ENCODE results near the gene TCEA2. TPM values are rescaled to one million over a fixed set of nuclear protein-coding genes. Genes with fewer than 3 reads are reported as not detected.
"Not testable (repeated sequence)": the region's sequence is repeated elsewhere in the genome, so short reads cannot be mapped to it uniquely, and the experiment has no call there.

Gene TCEA2
- total RNA-seq, 1 experiment from 2014 or later: 41.1 TPM

DNA sequence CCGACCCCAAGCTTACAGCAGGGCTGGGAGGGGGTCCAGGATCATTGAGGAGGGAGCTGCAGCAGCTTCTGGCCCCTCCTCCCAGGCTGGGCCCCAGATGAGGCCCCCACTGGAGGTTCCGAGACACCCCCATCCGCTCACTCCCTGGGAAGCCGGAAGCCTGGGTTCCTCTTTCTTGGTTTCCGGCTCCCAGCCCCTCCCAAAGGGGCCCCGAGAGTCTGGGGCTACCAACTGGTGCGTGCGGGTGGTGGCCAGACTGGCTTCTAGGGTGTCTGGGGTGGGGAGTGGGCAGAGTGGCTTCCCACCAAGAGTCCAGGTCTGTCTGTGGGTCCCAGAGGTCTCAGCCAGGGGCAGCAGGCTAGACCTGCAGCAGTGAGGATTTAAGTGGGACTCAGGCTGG lies 14.1 kb downstream of the TCEA2 start:
- DNase-seq (ENCODE audit: low read depth): no peak

DNA sequence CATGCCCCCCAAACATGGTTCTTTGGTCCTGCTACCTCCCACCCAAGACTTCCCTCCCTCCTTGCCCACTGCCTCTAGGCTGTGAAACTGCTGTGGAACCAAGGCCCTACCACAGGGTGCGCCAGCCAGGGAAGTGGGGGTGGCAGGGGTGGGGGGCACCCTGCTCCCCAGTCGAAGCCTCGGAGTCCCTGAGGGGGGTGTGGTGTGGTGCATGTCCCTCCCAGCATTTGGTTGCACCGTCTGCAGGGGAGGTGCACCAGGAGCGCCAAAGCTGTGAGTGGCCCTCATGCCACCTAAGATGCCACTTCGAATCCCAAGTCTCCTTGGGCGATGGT lies 14.5 kb downstream of the TCEA2 start:
- DNase-seq (ENCODE audit: low read depth): no peak

DNA sequence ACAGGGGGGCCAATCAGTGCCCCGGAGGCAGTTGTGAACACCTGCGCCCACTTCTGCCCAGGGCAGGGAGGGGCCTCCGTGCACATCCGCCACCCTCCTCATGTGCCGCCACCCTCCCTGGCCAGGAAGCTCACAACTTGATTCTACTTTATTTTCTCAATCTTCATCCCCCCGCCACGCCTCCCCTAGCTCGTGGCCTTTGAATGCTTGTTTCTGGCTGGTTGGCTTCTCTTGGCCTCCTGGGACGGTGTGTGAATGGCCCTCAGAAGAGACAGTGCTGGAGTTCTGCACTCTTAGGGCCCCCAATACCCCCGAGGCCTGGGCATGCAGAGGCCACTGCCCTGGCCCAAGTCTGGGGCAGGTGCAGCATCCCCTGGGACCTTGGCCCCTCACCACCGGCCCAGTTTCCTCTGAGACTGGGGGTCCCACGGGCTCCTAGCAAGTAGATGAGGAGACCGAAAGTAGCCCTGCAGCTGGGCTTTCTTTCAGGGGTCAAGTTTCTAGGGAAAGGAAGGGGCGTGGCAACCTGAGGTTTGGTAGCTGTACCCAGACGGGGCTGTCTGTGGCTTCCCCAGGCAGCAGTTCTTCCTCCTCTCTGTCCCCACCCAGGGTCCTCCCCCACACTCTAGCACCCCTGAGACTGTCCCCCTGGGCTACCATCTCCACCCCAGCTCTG lies 15.0 kb downstream of the TCEA2 start:
- no peak for DNase-seq (ENCODE audit: low read depth)

DNA sequence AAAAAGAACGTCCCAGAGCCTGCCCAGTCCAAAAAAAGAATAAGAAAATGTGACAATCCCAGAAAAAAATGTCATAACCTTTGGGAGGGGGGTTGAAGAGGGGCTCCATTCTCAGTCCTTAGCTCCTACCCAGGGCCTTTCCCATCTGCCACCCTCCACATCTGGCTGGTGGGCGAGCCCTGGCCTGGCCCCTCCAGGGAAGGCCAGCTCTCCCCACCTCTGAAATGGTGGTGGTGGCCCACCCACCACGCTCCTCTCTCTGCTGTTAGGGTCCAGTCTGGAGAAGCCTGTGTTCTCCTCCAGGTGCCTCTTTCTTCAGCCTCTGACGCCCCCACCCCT lies 15.9 kb downstream of the TCEA2 start:
- no peak for DNase-seq (ENCODE audit: low read depth)

DNA sequence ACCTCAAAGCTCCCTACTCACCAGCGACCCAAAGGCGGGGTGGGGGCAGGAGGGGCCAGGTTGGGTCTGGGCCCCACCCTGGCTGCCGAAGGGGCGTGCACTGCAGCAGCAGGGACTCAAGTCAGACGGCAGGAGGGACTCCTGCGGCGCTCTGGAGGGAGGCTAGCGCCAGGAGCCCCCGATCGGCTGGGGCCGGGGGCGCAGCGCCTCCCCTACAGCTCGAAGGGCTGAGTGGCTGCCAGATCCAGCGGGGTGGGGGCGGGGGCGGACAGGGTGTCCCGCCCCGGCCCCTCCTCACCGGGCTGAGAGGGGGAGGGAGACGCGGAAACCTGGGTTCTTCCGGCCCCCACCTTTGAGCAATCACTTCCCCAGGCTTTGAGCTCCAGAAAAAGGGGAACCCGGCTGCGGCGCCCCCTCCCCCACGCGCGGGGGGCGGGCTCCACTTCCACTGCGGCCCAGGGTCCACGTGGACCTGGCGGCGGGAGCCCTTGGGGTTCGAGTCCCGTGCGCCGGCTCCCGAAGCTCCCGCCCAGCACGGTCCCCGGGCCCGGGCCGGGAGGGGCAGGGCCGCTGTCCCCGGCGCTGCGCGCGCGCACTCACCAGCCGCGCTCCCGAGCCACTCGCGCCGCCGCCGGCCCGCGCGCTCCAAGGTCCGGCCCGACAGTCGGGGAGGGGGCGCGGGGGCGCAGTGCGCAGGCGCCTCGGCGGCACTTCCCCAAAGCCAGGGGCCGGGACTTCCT lies 16.4 kb downstream of the TCEA2 start, which contains the start of gene RGS19:
RGS19 (minus strand) TSS at position 246 of the 740 bp plus-strand sequence. CDS start 2,632 bp downstream, outside the sequence.
- DNase-seq (ENCODE audit: low read depth): peak; percentile 52

DNA sequence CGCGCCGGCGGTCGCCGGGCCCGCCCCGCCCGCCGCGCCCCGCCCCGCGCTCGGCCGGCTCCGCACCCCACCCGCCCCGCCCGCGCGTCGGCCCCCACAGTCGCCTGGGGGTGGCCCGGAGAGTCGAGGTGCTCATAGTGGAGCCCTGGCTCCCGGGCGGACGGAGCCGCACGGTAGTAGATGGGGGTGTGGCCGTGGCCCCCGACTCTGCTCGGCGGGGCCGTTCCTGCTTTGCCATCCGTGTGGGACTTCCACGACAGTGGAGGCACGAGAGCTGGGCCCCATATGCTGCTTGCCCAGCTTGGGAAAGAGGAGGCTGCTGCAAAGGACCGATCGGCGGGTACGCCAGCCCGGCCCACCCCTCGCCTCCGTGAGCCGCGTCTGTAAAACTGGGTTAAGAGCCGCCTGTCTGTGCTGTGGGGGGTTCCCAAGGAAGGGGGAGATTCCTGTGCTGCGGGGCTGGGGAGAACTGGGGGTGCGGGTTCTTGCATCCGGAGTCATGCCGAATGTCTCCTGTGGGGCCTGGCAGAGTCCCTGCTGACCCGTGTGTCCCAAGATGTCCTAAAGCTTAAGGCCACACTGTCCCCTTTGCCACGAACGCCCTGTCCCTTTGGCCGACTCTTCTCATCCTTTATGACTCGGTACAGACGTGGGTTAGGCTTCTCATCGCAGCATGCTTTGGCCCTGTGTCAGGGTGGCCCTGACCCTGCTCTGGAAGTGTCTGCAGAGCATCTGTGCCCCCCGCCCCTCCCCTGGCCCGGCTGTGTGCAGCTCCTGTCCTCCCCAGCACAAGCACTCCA lies 17.2 kb downstream of the TCEA2 start, which contains the start of gene OPRL1:
OPRL1 (plus strand) TSS at position 70 of the 800 bp plus-strand sequence. CDS start 12,639 bp downstream, outside the sequence.
- DNase-seq (ENCODE audit: low read depth): no peak

DNA sequence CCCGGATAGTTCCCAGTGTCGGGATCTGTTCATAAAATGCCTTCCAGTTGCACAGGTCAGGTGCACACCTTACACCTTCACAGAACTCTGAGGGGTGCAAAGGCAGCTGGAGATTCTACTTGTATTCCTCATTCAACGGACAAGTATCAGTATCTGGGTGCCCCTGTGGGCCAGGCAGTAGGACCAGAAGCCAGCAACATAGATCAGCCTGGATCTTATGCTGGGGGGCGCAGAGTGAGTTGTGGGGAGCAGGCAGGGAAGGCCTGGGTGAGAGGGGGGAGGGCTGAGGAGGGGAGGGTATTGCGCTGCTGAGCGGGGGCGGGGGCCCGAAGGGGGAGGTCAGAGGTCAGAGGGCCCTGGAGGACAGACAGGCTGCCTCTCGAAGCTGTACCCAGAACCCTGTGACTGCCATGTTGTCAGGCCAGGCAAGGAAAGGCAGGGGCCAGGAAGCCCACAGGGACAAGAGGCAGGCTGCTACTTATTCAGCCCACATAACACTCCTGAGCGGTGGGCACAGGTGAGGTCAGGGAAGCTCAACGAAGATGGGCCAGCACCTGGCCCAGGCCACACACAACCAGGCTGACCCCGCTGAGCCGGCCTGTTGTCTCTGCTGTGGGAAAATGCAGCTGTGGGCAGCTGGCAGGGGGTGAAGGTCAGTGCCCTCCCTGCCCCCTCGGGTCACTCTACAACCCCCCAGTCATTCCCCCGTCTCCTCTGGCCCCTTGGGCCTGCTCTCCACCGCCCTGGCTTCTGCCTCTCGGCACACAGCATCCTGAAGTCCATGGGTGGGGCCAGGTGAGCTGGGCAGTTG lies 18.0 kb downstream of the TCEA2 start:
- no peak for DNase-seq (ENCODE audit: low read depth)

DNA sequence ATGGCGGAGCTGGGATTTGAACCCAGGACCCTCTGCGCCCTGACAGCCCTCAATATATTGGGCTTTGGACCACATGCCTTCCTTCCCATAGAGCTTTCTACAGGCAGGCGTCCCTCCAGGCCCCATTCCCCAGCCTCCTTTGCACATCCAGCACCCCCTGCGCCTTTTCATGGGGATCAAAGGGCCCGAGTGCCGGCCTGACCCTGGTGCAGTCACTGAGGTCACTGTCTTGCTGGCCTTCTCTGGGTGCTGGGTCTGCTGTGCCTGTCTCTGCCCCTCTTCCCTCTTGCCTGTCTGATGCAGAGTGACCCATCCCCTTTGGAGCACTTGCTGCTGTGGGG lies 18.6 kb downstream of the TCEA2 start:
- no peak for DNase-seq (ENCODE audit: low read depth)

DNA sequence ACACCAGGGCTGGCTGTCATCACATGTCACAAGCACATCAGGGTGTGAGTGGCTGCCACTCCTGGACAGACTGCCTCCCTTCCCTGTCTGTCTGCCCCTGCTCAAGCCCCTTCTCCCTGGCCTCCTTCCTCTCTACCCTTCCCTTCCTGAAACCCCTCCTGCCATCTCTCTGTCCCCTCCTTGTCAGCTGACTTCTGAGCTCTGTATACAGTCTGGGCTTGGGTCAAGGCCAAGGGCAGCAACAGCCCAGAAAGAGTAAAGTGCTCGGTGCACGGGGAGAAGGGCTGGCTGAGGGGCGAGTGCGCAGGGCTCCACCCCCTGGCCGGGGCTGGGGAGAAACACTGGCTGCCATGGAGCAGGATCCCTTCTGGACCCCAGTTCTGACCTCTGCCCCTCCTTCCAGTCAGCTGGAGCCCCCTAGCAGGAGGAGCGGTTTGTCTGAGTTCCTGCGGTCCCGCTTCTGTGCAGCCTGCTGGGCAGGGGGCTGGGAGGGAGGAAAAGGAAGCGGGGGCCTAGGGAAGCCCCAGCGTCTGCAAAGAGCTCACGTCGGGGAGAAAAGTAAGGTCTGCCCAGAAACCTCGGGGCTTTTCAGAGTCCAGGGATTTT lies 19.2 kb downstream of the TCEA2 start:
- no peak for DNase-seq (ENCODE audit: low read depth)

DNA sequence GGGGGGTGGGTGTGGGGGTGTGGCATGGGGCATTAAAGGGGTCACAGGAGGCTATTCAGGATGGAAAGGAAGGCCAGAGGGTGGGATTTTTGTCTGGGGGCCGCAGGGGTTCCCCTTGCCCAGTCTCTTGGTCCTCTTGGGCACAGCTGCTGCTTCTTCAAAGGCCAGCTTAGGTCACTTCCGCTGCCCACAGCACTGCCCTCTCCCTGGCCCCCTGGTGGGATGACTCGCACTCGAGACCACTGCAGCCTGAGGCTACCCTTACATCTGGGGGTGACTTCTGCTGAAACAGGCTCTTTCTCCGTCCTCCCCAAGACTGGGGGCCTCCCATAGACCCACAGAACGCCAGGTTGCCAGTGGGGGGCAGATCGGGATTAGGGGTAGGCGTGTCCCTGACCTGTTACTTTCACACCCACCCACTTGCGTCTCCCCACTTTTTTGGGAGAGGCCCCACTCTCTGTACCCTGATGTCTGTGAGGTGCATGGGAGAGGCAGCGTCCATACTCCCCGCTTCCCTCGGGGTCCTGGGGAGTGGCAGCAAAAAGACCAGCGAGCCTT lies 19.9 kb downstream of the TCEA2 start:
- no peak for DNase-seq (ENCODE audit: low read depth)

DNA sequence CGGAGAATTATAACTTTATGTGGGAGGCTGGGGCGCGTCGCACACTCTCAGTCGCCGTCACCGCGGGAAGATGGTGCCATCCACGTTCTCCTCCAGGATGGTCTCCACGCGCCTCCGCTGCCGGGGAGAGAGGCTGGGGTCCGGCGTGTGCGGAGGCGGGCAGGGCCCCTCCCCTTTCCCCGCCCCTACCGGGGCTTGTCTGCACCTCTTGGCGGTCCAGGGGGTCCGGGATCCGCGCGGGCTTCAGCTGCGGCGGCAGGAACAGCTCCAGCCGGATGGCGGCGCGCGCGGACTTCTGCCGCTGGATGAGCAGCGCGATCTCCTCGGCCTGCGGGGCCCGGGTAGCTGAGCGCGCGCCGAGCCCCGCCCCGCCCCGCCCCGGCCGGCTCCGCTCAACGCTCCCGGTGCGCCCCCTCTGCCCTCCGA lies 20.4 kb downstream of the TCEA2 start:
- DNase-seq (ENCODE audit: low read depth): peak; percentile 49

DNA sequence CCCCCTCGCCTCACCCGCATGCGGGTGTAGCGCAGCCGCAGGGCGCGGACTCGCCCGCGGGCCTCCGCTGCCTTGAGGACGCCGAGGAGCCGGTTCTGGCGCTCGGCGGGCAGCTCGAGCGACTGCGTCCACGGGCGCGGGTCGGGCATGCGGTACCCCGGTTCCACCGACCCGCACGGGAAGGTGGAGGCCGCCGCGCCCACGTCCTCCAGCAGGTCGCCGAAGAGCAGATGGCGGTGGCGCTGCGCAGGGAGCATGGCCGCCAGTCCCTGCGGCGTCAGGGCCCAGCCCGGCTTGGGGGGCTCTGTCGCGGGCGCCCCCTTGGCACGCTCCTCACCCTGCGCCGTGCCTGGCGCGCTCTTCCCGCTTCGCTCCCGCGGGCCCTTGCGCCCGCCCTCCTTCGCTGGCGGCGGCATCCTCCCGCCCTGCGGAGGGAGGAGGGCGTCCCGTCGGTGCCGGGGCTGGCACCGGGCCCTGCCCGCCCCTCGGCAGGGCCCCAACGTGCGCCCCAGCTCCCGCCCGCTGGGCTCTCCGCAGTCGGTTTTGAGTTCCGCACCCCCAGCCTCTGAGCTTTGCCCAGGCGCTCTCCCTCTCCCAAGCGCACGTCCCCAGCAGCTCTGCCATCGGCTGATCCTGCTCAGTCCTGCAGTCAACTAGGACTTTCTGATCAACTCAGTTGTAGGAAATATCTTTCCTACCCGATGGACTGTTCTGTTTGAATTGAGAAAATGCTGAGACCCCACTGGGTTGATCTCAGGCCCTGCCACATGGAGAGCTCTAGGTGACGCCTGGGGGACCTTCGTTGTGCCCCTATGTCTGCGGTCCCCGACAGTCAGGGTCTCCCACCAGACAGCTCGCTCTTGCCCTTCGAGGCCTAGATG lies 21.0 kb downstream of the TCEA2 start, which contains the start of gene LKAAEAR1:
LKAAEAR1 (minus strand) TSS at position 595 of the 881 bp plus-strand sequence; CDS start at position 416, 179 bp downstream.
- no peak for DNase-seq (ENCODE audit: low read depth)

DNA sequence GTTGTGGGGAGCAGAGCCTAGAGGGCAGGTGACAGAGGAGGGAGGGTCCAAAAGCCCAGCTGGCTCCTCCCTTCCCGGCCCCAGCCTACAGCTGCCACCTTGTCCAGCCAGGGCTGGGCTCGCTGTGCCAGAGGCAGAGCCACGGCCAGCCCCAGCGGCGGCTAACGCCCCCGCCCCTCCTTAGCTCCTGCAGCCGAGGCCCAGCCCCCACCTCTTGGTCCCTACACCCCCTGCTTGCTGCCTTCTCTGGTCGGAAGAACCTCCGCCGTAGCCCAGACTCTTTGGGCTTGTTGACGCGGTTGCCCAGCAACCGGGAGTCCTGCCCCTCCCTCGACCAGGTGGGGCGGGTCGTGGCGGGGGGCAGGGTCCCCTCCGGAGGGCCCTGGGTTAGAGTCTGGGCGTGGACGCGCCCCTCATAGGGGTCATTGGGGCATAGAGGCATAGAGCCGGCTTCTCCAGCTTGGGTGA lies 21.7 kb downstream of the TCEA2 start:
- no peak for DNase-seq (ENCODE audit: low read depth)

DNA sequence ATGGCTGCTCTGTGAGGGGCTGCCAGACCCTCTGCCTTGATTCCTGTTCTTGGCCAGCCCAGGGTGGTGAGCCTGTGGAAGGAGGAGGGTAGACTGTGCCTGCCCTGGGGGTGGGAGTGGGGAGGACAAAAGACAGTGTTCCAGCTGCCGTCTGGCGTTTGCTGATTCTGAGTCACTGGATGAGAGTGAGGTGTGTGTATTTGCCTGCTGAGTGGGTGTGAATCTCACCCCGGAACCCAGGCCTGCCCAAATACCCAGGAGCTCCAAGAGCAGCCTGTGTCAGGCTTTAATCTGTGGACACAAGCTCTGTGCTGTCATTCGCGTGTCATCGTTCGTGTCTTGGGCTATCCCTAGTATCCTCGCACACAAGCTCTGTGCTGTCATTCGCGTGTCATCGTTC lies 23.8 kb downstream of the TCEA2 start:
- no peak for DNase-seq (ENCODE audit: low read depth)

DNA sequence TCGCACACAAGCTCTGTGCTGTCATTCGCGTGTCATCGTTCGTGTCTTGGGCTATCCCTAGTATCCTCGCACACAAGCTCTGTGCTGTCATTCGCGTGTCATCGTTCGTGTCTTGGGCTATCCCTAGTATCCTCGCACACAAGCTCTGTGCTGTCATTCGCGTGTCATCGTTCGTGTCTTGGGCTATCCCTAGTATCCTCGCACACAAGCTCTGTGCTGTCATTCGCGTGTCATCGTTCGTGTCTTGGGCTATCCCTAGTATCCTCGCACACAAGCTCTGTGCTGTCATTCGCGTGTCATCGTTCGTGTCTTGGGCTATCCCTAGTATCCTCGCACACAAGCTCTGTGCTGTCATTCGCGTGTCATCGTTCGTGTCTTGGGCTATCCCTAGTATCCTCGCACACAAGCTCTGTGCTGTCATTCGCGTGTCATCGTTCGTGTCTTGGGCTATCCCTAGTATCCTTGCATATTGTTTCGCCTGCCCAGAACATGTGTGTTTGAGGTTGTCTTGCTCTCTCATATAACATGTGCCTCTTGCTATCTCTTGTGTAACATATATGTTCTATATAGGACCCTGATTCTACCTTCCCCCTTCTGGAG lies 24.3 kb downstream of the TCEA2 start:
- not testable (repeated sequence) for DNase-seq (ENCODE audit: low read depth)

DNA sequence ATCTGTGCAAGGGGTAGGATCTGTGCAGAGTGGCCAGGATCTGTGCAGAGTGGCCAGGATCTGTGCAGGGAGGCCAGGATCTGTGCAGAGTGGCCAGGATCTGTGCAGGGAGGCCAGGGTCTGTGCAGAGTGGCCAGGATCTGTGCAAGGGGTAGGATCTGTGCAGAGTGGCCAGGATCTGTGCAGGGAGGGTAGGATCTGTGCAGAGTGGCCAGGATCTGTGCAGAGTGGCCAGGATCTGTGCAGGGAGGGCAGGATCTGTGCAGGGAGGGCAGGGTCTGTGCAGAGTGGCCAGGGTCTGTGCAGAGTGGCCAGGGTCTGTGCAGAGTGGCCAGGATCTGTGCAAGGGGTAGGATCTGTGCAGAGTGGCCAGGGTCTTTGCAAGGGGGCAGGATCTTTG lies 25.6 kb downstream of the TCEA2 start:
- not testable (repeated sequence) for DNase-seq (ENCODE audit: low read depth)

DNA sequence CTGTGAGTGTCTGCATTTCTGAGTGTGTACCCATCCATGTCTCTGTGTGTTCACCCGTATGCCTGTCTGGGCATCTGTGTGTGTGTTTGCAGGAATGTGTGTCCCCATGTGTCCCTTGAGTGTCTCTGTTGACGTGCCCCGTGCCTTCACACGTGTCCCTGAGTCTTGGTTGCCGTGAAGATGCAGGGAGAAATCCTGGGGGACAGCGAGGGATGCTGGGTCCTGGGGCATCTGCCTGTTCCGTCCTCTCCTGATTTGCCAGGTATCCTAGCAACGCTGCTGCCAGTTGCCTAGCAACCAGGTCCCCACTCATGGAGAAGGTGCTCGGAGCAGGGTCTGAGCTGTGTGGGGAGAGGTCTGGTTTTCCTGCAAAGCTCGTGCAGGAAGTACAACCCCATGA lies 27.2 kb downstream of the TCEA2 start:
- no peak for DNase-seq (ENCODE audit: low read depth)

DNA sequence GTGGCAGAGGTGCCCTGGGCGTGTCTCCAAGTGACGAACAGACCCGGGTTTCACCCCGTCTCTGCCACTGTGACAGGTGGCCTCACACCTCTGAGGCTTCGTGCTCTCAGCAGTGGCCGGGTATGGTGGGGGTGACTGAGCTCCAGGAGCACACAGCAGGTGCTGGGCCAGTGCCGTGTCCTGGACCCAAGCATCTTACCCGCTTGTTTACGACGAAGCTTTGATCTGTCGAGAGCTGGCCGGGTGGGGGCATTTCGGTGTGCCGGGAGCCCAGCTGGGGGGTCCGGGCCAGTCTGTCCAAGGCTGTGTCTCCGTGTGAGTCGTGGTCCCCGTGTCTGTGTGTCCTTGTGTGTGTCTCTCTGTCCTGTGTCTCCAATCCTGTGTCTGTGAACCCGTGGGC lies 28.3 kb downstream of the TCEA2 start:
- DNase-seq (ENCODE audit: low read depth): no peak

DNA sequence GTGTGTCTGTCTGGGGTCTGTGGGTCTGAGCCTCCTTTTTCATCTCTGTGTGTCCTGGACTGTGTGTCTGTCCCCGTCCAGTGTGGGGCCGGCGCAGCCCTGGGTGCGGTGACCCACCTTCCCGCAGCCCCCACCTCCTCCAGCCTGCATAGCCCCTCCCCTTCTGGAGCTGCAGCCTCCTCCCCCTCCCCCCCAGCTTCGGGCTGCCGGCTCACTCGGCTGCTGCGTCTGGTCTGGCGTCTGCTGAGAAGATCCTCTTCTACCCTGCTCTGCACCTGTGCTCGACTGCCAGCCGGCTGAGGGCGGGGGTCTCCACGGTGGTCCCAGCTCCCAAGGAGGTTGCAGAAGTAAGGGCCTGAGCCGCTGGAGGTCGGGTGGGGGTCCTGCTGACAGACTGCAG lies 28.8 kb downstream of the TCEA2 start:
- no peak for DNase-seq (ENCODE audit: low read depth)

All from LHCN-M2 (cell line).